ENCODE data around the gene RARS2.

The RARS2 gene, protein sequence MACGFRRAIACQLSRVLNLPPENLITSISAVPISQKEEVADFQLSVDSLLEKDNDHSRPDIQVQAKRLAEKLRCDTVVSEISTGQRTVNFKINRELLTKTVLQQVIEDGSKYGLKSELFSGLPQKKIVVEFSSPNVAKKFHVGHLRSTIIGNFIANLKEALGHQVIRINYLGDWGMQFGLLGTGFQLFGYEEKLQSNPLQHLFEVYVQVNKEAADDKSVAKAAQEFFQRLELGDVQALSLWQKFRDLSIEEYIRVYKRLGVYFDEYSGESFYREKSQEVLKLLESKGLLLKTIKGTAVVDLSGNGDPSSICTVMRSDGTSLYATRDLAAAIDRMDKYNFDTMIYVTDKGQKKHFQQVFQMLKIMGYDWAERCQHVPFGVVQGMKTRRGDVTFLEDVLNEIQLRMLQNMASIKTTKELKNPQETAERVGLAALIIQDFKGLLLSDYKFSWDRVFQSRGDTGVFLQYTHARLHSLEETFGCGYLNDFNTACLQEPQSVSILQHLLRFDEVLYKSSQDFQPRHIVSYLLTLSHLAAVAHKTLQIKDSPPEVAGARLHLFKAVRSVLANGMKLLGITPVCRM

DNA sequence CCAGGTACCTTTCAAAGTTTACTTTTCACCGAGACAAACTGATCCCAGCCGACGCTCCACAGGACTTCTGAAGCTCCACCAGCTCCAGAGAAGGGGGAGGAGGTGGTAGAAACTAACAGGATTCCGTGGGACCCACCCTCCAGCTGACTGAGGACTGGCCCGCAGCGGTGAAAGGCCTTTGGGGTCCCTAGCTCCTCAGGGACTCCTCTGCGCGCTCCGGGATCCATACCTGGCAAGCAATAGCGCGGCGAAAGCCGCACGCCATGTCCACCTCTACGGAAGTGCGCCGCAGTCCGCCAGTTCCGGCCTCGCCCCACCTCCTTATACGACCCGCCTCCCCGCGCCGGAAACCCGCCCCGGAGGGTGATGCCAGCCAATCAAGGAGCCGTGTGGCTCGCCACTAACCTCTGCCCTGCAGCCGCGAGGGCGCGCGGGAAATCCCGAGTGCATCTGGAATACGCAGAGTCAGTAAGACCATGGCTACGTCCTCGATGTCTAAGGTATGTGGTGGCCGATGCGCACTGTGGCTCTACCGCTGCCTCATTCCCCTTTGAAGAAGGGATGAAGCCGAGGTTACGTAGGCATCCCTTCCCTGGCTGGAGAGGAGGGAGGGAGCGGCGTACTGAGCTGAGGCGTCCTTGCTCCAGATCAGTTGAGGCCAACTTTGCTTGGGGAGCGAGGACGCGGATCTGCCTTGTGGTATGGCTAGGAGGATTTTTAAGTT is at the start of gene RARS2, which contains the start of gene ORC3:
TSS of gene RARS2 (minus strand) at position 295 of the 724 bp plus-strand sequence. CDS start at position 265, 30 bp downstream.
TSS of gene ORC3 (plus strand) at position 443 of the 724 bp plus-strand sequence. CDS start at position 477, 34 bp downstream.
- Histone ChIP-seq H3K9me3 (ENCODE audit: insufficient read depth, low read depth, low read length) (no peaks in the 10 kb centered on the region), H3K27me3 (ENCODE audit: insufficient read depth, low read length, poor library complexity, severe bottlenecking) (no peaks in the 10 kb centered on the region), H4K20me1 (ENCODE audit: insufficient read depth, low read length, poor library complexity, severe bottlenecking) (peaks cover 17% of the 10 kb centered on the region), H3K9me2 (replicated peaks; ENCODE audit: low read depth, low read length) (no peaks in the 10 kb centered on the region), H3K4me2 (ENCODE audit: low read depth, low read length, poor library complexity, severe bottlenecking) (peak within 1 kb of the TSS; percentile 95), H3K4me3 (ENCODE audit: low read length, poor library complexity, severe bottlenecking) (peak within 1 kb of the TSS; percentile 94), H2AFZ (ENCODE audit: low read length) (peak within 1 kb of the TSS; percentile 92), H3K79me2 (ENCODE audit: insufficient read depth, low read length) (peaks cover 67% of the 10 kb centered on the region), H3K36me3 (ENCODE audit: insufficient read depth, low read length) (peaks cover 3% of the 10 kb centered on the region; the same call in 1 of the 2 replicates), H3K4me1 (ENCODE audit: insufficient read depth, low read length, poor library complexity, severe bottlenecking) (peaks cover 34% of the 10 kb centered on the region), H3K9ac (ENCODE audit: low read depth, low read length, poor library complexity, severe bottlenecking) (peak within 1 kb of the TSS; percentile 86), H3F3A (ENCODE audit: low read depth) (no peaks in the 10 kb centered on the region)
- TF ChIP-seq EZH2phosphoT487 (IDR thresholded peaks at IDR 0.05; ENCODE audit: borderline replicate concordance): no peak
- TF ChIP-seq, protein P1, sequence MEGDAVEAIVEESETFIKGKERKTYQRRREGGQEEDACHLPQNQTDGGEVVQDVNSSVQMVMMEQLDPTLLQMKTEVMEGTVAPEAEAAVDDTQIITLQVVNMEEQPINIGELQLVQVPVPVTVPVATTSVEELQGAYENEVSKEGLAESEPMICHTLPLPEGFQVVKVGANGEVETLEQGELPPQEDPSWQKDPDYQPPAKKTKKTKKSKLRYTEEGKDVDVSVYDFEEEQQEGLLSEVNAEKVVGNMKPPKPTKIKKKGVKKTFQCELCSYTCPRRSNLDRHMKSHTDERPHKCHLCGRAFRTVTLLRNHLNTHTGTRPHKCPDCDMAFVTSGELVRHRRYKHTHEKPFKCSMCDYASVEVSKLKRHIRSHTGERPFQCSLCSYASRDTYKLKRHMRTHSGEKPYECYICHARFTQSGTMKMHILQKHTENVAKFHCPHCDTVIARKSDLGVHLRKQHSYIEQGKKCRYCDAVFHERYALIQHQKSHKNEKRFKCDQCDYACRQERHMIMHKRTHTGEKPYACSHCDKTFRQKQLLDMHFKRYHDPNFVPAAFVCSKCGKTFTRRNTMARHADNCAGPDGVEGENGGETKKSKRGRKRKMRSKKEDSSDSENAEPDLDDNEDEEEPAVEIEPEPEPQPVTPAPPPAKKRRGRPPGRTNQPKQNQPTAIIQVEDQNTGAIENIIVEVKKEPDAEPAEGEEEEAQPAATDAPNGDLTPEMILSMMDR (conservative IDR thresholded peaks at IDR 0.05; ENCODE audit: low read length): no peak

DNA sequence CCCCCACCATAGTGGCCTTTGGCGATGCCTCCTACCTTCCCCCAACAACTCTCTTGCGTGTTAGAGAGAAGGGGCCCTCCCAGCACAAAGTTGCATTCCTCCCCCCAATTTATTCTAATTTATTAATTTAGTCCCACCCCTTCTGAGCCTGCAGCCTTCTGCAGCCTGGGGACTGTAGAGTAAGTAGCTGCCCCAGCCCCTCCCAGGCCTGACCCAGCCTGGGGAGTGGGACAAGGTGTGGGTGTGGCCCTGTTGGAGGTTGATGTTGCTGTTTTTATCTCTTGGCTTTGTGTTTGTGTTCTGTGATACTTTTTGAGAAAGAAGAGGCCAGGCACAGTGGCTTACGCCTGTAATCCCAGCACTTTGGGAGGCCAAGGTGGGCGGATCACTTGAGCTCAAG is 49.6 kb upstream of the RARS2 start:
- peaks cover 5% of the 10 kb centered on the region for H3K4me1 ChIP-seq (ENCODE audit: insufficient read depth, low read length, poor library complexity, severe bottlenecking)
- TF ChIP-seq EZH2phosphoT487 (IDR thresholded peaks at IDR 0.05; ENCODE audit: borderline replicate concordance): no peak
- TF ChIP-seq, protein P1 (conservative IDR thresholded peaks at IDR 0.05; ENCODE audit: low read length): no peak

DNA sequence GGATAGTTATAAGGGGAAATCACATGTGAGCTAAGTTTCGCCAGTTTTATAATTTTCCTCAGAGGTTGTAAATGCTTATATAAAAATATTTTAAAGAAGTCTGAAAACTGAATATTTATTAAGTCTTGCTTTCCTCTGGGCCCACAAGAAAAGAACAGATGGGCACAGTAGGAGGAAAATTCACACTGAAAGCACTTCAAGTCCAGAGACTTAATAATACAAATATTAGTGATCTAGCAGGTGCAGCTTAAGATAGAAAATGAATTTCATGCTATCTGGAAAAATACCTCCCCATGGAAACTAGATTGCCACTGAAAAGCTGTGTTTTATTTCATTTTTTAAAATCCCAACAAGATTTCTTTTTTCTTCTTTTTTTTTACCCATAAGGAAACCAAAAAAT is 47.3 kb upstream of the RARS2 start:
- peaks cover 8% of the 10 kb centered on the region; the same call in 1 of the 2 replicates for H3K36me3 ChIP-seq (ENCODE audit: insufficient read depth, low read length)
- H4K20me1 ChIP-seq (ENCODE audit: insufficient read depth, low read length, poor library complexity, severe bottlenecking): no peaks in the 10 kb centered on the region
- H2AFZ ChIP-seq (ENCODE audit: low read length): no peak overlapping the region
- no peaks in the 10 kb centered on the region for H3K9me3 ChIP-seq (ENCODE audit: insufficient read depth, low read depth, low read length)
- H3K27me3 ChIP-seq (ENCODE audit: insufficient read depth, low read length, poor library complexity, severe bottlenecking): no peaks in the 10 kb centered on the region
- no peaks in the 10 kb centered on the region for H3K79me2 ChIP-seq (ENCODE audit: insufficient read depth, low read length)
- H3K4me3 ChIP-seq (ENCODE audit: low read length, poor library complexity, severe bottlenecking): no peak overlapping the region
- H3K4me1 ChIP-seq (ENCODE audit: insufficient read depth, low read length, poor library complexity, severe bottlenecking): peaks cover 5% of the 10 kb centered on the region
- H3K9me2 ChIP-seq (replicated peaks; ENCODE audit: low read depth, low read length): no peaks in the 10 kb centered on the region
- TF ChIP-seq, protein P1 (conservative IDR thresholded peaks at IDR 0.05; ENCODE audit: low read length): no peak
- no peak for TF ChIP-seq EZH2phosphoT487 (IDR thresholded peaks at IDR 0.05; ENCODE audit: borderline replicate concordance)
- H3F3A ChIP-seq (ENCODE audit: low read depth): no peaks in the 10 kb centered on the region
- H3K9ac ChIP-seq (ENCODE audit: low read depth, low read length, poor library complexity, severe bottlenecking): no peak overlapping the region
- H3K4me2 ChIP-seq (ENCODE audit: low read depth, low read length, poor library complexity, severe bottlenecking): no peak overlapping the region

More for the DNA sequence above, 49.6 kb upstream of the RARS2 start:
- Histone ChIP-seq H3K9me3 (ENCODE audit: insufficient read depth, low read depth, low read length) (no peaks in the 10 kb centered on the region), H3K4me2 (ENCODE audit: low read depth, low read length, poor library complexity, severe bottlenecking) (no peak overlapping the region), H3K9ac (ENCODE audit: low read depth, low read length, poor library complexity, severe bottlenecking) (no peak overlapping the region), H4K20me1 (ENCODE audit: insufficient read depth, low read length, poor library complexity, severe bottlenecking) (no peaks in the 10 kb centered on the region), H3F3A (ENCODE audit: low read depth) (no peaks in the 10 kb centered on the region), H3K4me3 (ENCODE audit: low read length, poor library complexity, severe bottlenecking) (no peak overlapping the region), H3K9me2 (replicated peaks; ENCODE audit: low read depth, low read length) (no peaks in the 10 kb centered on the region), H3K27me3 (ENCODE audit: insufficient read depth, low read length, poor library complexity, severe bottlenecking) (no peaks in the 10 kb centered on the region), H2AFZ (ENCODE audit: low read length) (no peak overlapping the region), H3K79me2 (ENCODE audit: insufficient read depth, low read length) (no peaks in the 10 kb centered on the region), H3K36me3 (ENCODE audit: insufficient read depth, low read length) (peaks cover 8% of the 10 kb centered on the region; the same call in 1 of the 2 replicates)
